ENCODE data around the gene USP17L25.
"Not testable (repeated sequence)": the region's sequence is repeated elsewhere in the genome, so short reads cannot be mapped to it uniquely, and the experiment has no call there.

Gene USP17L25

GRCh38 chr4:9353338-9353737 lies 23.6 kb downstream of the USP17L25 start, which contains the start of gene USP17L29:
Gene USP17L29 (plus strand): TSS chr4:9353638. CDS start chr4:9353638, 0 bp downstream.
- H3K4me2 ChIP-seq (ENCODE audit: low read length); H3K79me2 ChIP-seq (ENCODE audit: control insufficient read depth, low read length); H3K4me3 ChIP-seq (ENCODE audit: low read length); H3K27ac ChIP-seq (ENCODE audit: low read depth, low read length); H4K20me1 ChIP-seq (ENCODE audit: control insufficient read depth, insufficient read depth, low read depth, low read length); H3K9me2 ChIP-seq (replicated peaks; ENCODE audit: control insufficient read depth, low read length); H3K4me1 ChIP-seq (ENCODE audit: control insufficient read depth, low read length); H3K36me3 ChIP-seq (ENCODE audit: control insufficient read depth, low read length); H3F3A ChIP-seq (ENCODE audit: control insufficient read depth, insufficient read depth); H3K27me3 ChIP-seq (ENCODE audit: control insufficient read depth, low read length); H3K9me3 ChIP-seq (ENCODE audit: control insufficient read depth, insufficient read depth, low read length): not testable (repeated sequence)

GRCh38 chr4:9362829-9363228 lies 33.1 kb downstream of the USP17L25 start, which contains the start of gene USP17L30:
Gene USP17L30 (plus strand): TSS chr4:9363129. CDS start chr4:9363129, 0 bp downstream.
- not testable (repeated sequence) for H3K79me2 ChIP-seq (ENCODE audit: control insufficient read depth, low read length); H3K9me3 ChIP-seq (ENCODE audit: control insufficient read depth, insufficient read depth, low read length); H3K4me2 ChIP-seq (ENCODE audit: low read length); H3K27ac ChIP-seq (ENCODE audit: low read depth, low read length); H3K27me3 ChIP-seq (ENCODE audit: control insufficient read depth, low read length); H3K4me3 ChIP-seq (ENCODE audit: low read length); H3K36me3 ChIP-seq (ENCODE audit: control insufficient read depth, low read length); H3F3A ChIP-seq (ENCODE audit: control insufficient read depth, insufficient read depth); H3K9me2 ChIP-seq (replicated peaks; ENCODE audit: control insufficient read depth, low read length); H3K4me1 ChIP-seq (ENCODE audit: control insufficient read depth, low read length); H4K20me1 ChIP-seq (ENCODE audit: control insufficient read depth, insufficient read depth, low read depth, low read length)

GRCh38 chr4:9379881-9380280 lies 50.2 kb downstream of the USP17L25 start:
- H4K20me1 ChIP-seq (ENCODE audit: control insufficient read depth, insufficient read depth, low read depth, low read length); H3K27ac ChIP-seq (ENCODE audit: low read depth, low read length); H3K9me3 ChIP-seq (ENCODE audit: control insufficient read depth, insufficient read depth, low read length); H3K4me2 ChIP-seq (ENCODE audit: low read length); H3K4me1 ChIP-seq (ENCODE audit: control insufficient read depth, low read length); H3K79me2 ChIP-seq (ENCODE audit: control insufficient read depth, low read length); H3K9me2 ChIP-seq (replicated peaks; ENCODE audit: control insufficient read depth, low read length); H3K36me3 ChIP-seq (ENCODE audit: control insufficient read depth, low read length); H3F3A ChIP-seq (ENCODE audit: control insufficient read depth, insufficient read depth); H3K4me3 ChIP-seq (ENCODE audit: low read length); H3K27me3 ChIP-seq (ENCODE audit: control insufficient read depth, low read length): not testable (repeated sequence)

Data from DOHH2 (cell line).